SK-N-MC (cell line): ENCODE measurements around the gene CDH4.

Experiments used
- EZH2 ChIP-seq: fragments of 200-600 bp; sonication (generic); IDR thresholded peaks from one replicate; pipeline ENCODE4 v1.6.1; 2017; ENCODE audit warnings: antibody characterized with exemption
- POLR2AphosphoS5 ChIP-seq: IDR thresholded peaks from 2 replicates; pipeline ENCODE4 v1.6.1; 2012; ENCODE audit warnings: mild to moderate bottlenecking, low read depth, low read length, borderline replicate concordance

DNA sequence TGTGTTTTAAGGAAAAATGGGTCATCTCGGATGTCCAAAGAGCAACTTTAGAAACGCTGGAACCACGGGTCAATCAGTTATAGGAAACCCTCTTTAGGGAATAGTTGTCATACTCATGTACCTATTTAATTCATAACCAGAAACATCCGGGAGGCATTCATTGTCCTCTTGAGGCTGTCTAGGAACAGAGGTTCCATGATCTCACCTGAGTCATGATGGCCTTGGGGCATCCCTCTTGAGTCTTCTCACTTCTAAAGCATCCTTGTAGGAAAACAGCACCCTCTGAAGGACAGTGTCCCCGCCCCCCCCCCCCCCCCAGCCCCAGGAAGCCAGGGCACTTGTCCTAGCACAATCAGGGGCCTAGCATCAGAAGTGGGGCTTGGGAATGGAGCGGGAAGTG lies 46.3 kb upstream of the CDH4 start:
- TF ChIP-seq EZH2 (no peak), POLR2AphosphoS5 (no peak)
